Activated T-helper 1 cell treated with anti-CD3 and anti-CD28 coated beads, Interleukin-12 subunit alpha, Interleukin-12 subunit beta, Interleukin-2, Interleukin-4 antibody, amounts not matched to agents 30 ng/mL and 10 ng/mL and 1 ng/mL, durations not matched to agents 14 hours and 24 hours and 36 hours (primary cell): ENCODE data around the gene GARIN3. TPM values are rescaled to one million over a fixed set of nuclear protein-coding genes. Genes with fewer than 3 reads are reported as not detected.

ENCODE experiments used
- DNase-seq: peaks from one replicate; pipeline ENCODE4 v3.0.0; 2021; ENCODE audit warnings: low spot score
- H3K27ac Mint-ChIP-seq: one replicate; pipeline ENCODE4 v1.8.0; 2021; ENCODE audit warnings: mild to moderate bottlenecking, mixed read lengths
- H3K27me3 Mint-ChIP-seq: one replicate; pipeline ENCODE4 v1.8.0; 2022; ENCODE audit warnings: mild to moderate bottlenecking, moderate library complexity, mixed read lengths; ENCODE audit not compliant: insufficient read depth
- H3K36me3 Mint-ChIP-seq: one replicate; pipeline ENCODE4 v1.8.0; 2021; ENCODE audit warnings: low read depth, mixed read lengths
- H3K4me1 Mint-ChIP-seq: one replicate; pipeline ENCODE4 v1.8.0; 2021; ENCODE audit warnings: low read depth, mixed read lengths
- H3K4me3 Mint-ChIP-seq: one replicate; pipeline ENCODE4 v1.8.0; 2021; ENCODE audit warnings: mild to moderate bottlenecking, moderate library complexity, mixed read lengths
- H3K9me3 Mint-ChIP-seq: one replicate; pipeline ENCODE4 v1.8.0; 2021; ENCODE audit warnings: mixed read lengths
- intact Hi-C: fragments of 100-400 bp; cut with micrococcal nuclease; formaldehyde crosslinking; loops from one replicate; pipeline ENCODE4 v1.15.1; 2024
- total RNA-seq: library from RNA; stranded (reverse); gene quantifications from 2 replicates; pipeline ENCODE4 v1.2.3, GENCODE V29; 2022

Gene GARIN3
- total RNA-seq, 1 donor from 2014 or later = 0.31 TPM

GRCh38 chr5:157121709-157122108 lies 44.4 kb downstream of the GARIN3 start:
- intact Hi-C loops = no loop called here
- DNase-seq = no peak
- H3K27me3 Mint-ChIP-seq = no peaks in the 10 kb centered on the region

GRCh38 chr5:157120102-157120501 lies 46.0 kb downstream of the GARIN3 start:
- Mint-ChIP-seq H3K9me3 (peaks cover 45% of the 10 kb centered on the region), H3K36me3 (peaks cover 23% of the 10 kb centered on the region), H3K27ac (no peak overlapping the region), H3K27me3 (no peaks in the 10 kb centered on the region), H3K4me3 (no peak overlapping the region), H3K4me1 (peaks cover 21% of the 10 kb centered on the region)
- no peak for DNase-seq
- intact Hi-C loops = no loop called here

More at GRCh38 chr5:157121709-157122108, 44.4 kb downstream of the GARIN3 start:
- no peak overlapping the region for H3K27ac Mint-ChIP-seq
- H3K4me3 Mint-ChIP-seq = no peak overlapping the region
- H3K36me3 Mint-ChIP-seq = peaks cover 26% of the 10 kb centered on the region
- H3K4me1 Mint-ChIP-seq = peaks cover 8% of the 10 kb centered on the region
- peaks cover 53% of the 10 kb centered on the region for H3K9me3 Mint-ChIP-seq

- H3K36me3 Mint-ChIP-seq = peaks cover 13% of the 10 kb centered on the region
- peaks cover 40% of the 10 kb centered on the region for H3K4me1 Mint-ChIP-seq
- H3K9me3 Mint-ChIP-seq = peaks cover 20% of the 10 kb centered on the region
- no peaks in the 10 kb centered on the region for H3K27me3 Mint-ChIP-seq
- H3K27ac Mint-ChIP-seq = peak overlapping the region; percentile 61
- no peak for DNase-seq
- peak overlapping the region; percentile 6 for H3K4me3 Mint-ChIP-seq
- intact Hi-C loops = loop anchor here (1.0 kb wide), 2 partner anchors 8 to 13 kb away; no protein-coding TSS in a partner anchor
Observed at GRCh38 chr5:157116483-157116954, 49.5 kb downstream of the GARIN3 start.

GRCh38 chr5:157115502-157115901 lies 50.6 kb downstream of the GARIN3 start:
- Mint-ChIP-seq H3K4me3 (no peak overlapping the region), H3K27me3 (no peaks in the 10 kb centered on the region), H3K4me1 (peaks cover 40% of the 10 kb centered on the region), H3K27ac (no peak overlapping the region), H3K36me3 (peaks cover 8% of the 10 kb centered on the region), H3K9me3 (peaks cover 11% of the 10 kb centered on the region)
- DNase-seq = no peak
- intact Hi-C loops = no loop called here

- Mint-ChIP-seq H3K9me3 (peaks cover 6% of the 10 kb centered on the region), H3K4me3 (no peak overlapping the region), H3K36me3 (peaks cover 8% of the 10 kb centered on the region), H3K27me3 (no peaks in the 10 kb centered on the region), H3K4me1 (peaks cover 42% of the 10 kb centered on the region), H3K27ac (peak overlapping the region; percentile 50)
- DNase-seq = no peak
- intact Hi-C loops = no loop called here
Observed at GRCh38 chr5:157115012-157115411, 51.1 kb downstream of the GARIN3 start.

GRCh38 chr5:157113002-157113401 lies 53.1 kb downstream of the GARIN3 start:
- H3K27ac Mint-ChIP-seq = peak overlapping the region; percentile 82
- H3K27me3 Mint-ChIP-seq = no peaks in the 10 kb centered on the region
- intact Hi-C loops = no loop called here
- no peak for DNase-seq
- peaks cover 58% of the 10 kb centered on the region for H3K4me1 Mint-ChIP-seq
- no peaks in the 10 kb centered on the region for H3K9me3 Mint-ChIP-seq
- H3K36me3 Mint-ChIP-seq = peaks cover 11% of the 10 kb centered on the region
- H3K4me3 Mint-ChIP-seq = peak overlapping the region; percentile 50

Other genes with a start within 250 kb of the GARIN3 start
- gene TIMD4, start 203.0 kb downstream of the GARIN3 start, total RNA-seq = 24.5 and 27.3 TPM in 2 replicates
- gene HAVCR1, start 107.1 kb downstream of the GARIN3 start, total RNA-seq = 2.4 and 2.5 TPM in 2 replicates
- gene HAVCR2, start 57.2 kb downstream of the GARIN3 start, total RNA-seq = 128 and 129 TPM in 2 replicates
- 15.0 and 15.5 TPM in 2 replicates for gene MED7, start 23.4 kb downstream of the GARIN3 start, total RNA-seq
- 251 and 259 TPM in 2 replicates for gene ITK, start 14.6 kb upstream of the GARIN3 start, total RNA-seq
- 173 and 175 TPM in 2 replicates for gene CYFIP2, start 99.9 kb upstream of the GARIN3 start, total RNA-seq